Measurements from ENCODE around the gene OR10G3.

DNA sequence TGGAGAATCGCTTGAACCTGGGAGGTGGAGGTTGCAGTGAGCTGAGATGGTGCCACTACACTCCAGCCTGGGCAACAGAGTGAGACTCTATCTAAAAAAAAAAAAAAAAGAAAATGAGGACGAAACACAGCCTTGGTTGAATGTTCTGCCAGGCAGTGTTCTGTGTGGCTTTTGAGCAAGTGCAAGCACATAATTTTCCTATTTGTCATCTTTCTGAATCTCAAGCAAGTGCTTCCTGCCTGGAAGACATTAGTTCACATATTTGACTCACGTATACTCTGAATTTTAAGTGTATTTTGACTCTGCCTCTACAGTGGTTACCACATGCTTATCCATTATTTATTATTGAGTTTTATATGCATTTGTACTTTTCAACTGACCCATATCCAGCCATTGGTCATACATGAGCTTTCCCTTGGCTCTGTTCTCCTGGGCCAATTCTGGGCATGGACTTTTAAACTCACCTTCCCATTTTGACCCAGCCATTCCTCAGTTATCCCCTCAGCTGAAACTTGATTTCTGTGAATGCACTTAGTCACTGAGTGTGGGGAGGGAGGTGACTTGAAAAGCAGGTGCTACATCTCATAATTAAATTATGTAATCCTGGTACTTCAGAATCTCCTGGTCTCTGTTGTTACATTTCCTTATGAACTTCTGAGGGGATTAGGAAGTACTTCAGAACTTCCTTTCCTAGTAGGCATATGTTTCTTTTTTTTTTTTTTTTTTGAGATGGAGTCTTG, 46.8 kb upstream of the OR10G3 start:
- TF ChIP-seq, protein P1, sequence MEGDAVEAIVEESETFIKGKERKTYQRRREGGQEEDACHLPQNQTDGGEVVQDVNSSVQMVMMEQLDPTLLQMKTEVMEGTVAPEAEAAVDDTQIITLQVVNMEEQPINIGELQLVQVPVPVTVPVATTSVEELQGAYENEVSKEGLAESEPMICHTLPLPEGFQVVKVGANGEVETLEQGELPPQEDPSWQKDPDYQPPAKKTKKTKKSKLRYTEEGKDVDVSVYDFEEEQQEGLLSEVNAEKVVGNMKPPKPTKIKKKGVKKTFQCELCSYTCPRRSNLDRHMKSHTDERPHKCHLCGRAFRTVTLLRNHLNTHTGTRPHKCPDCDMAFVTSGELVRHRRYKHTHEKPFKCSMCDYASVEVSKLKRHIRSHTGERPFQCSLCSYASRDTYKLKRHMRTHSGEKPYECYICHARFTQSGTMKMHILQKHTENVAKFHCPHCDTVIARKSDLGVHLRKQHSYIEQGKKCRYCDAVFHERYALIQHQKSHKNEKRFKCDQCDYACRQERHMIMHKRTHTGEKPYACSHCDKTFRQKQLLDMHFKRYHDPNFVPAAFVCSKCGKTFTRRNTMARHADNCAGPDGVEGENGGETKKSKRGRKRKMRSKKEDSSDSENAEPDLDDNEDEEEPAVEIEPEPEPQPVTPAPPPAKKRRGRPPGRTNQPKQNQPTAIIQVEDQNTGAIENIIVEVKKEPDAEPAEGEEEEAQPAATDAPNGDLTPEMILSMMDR (CRISPR knock-in tag; IDR thresholded peaks at IDR 0.05): no peak
- TF ChIP-seq JUND (CRISPR knock-in tag; IDR thresholded peaks at IDR 0.05) (no peak), ATF6 (CRISPR knock-in tag; conservative IDR thresholded peaks at IDR 0.05) (no peak)

Data from HepG2 (cell line).